Hepatocyte (in vitro differentiated cells): ENCODE results near the gene ADRM1. TPM values are rescaled to one million over a fixed set of nuclear protein-coding genes. Genes with fewer than 3 reads are reported as not detected.

Experiments
- DNase-seq: peaks from one replicate; pipeline ENCODE4 v3.0.0-alpha.2; 2016; ENCODE audit warnings: low spot score
- H2AFZ ChIP-seq: fragments of 200-600 bp; sonication (generic); 2 replicates; pipeline ENCODE4 v1.6.0; 2016; ENCODE audit warnings: antibody characterized with exemption, mild to moderate bottlenecking
- H3K27ac ChIP-seq: fragments of 200-600 bp; sonication (generic); 2 replicates; pipeline ENCODE4 v1.5.1; 2016; ENCODE audit warnings: mild to moderate bottlenecking
- H3K27me3 ChIP-seq: fragments of 200-600 bp; sonication (generic); 2 replicates; pipeline ENCODE4 v1.6.1; 2016
- H3K36me3 ChIP-seq: fragments of 200-600 bp; sonication (generic); replicated peaks from 2 replicates; pipeline ENCODE4 v1.5.1; 2016; ENCODE audit warnings: low read depth; ENCODE audit not compliant: insufficient read depth
- H3K4me1 ChIP-seq: fragments of 200-600 bp; sonication (generic); 2 replicates; pipeline ENCODE4 v1.5.1; 2016; ENCODE audit warnings: mild to moderate bottlenecking, moderate library complexity; ENCODE audit not compliant: insufficient read depth
- H3K4me2 ChIP-seq: fragments of 200-600 bp; sonication (generic); 2 replicates; pipeline ENCODE4 v1.6.0; 2016
- H3K4me3 ChIP-seq: fragments of 200-600 bp; sonication (generic); 2 replicates; pipeline ENCODE4 v1.5.1; 2016; ENCODE audit warnings: mild to moderate bottlenecking
- H3K79me2 ChIP-seq: fragments of 200-600 bp; sonication (generic); 2 replicates; pipeline ENCODE4 v1.6.0; 2017; ENCODE audit warnings: mild to moderate bottlenecking
- H3K9me2 ChIP-seq: fragments of 200-600 bp; sonication (generic); replicated peaks from 2 replicates; pipeline ENCODE4 v1.6.0; 2017; ENCODE audit warnings: mild to moderate bottlenecking; ENCODE audit not compliant: insufficient read depth
- H3K9me3 ChIP-seq: fragments of 200-600 bp; sonication (generic); 2 replicates; pipeline ENCODE4 v1.5.1; 2016; ENCODE audit warnings: low read depth, mild to moderate bottlenecking
- H4K20me1 ChIP-seq: fragments of 200-600 bp; sonication (generic); 2 replicates; pipeline ENCODE4 v1.6.0; 2016; ENCODE audit warnings: mild to moderate bottlenecking; ENCODE audit not compliant: insufficient read depth, poor library complexity, severe bottlenecking
- EZH2 ChIP-seq: fragments of 200-600 bp; sonication (generic); IDR thresholded peaks from 2 replicates; pipeline ENCODE4 v1.6.1; 2016; ENCODE audit warnings: antibody characterized with exemption, mild to moderate bottlenecking, borderline replicate concordance
- EZH2phosphoT487 ChIP-seq: fragments of 200-600 bp; sonication (generic); IDR thresholded peaks from one replicate; pipeline ENCODE4 v1.6.1; 2018; ENCODE audit warnings: antibody characterized with exemption, mild to moderate bottlenecking, low read depth, moderate library complexity; ENCODE audit not compliant: unreplicated experiment, severe bottlenecking
- WGBS: methylation state at CpG from one replicate; pipeline ENCODE4 v1.1.6; 2016; ENCODE audit warnings: low lambda C conversion rate; ENCODE audit errors: missing lambda C conversion rate; 5-methylcytosine and 5-hydroxymethylcytosine counted together
- polyA plus RNA-seq: library from polyadenylated mRNA; unstranded; fragments of >200 nt; fragmentation: Nextera tagmentation; extraction: Ambion mirVana; gene quantifications from 2 replicates; pipeline ENCODE4 v1.2.1, GENCODE V29; 2016
- total RNA-seq: library from RNA; depleted of rRNA; stranded (reverse); fragments of >200 nt; gene quantifications from 2 replicates; pipeline ENCODE4 v1.2.3, GENCODE V29; 2014
- TF ChIP-seq, protein P1 (sequence below): fragments of 200-600 bp; sonication (generic); IDR thresholded peaks from 2 replicates; pipeline ENCODE4 v1.5.1; 2016; ENCODE audit warnings: antibody characterized with exemption, mild to moderate bottlenecking; ENCODE audit not compliant: poor library complexity

ADRM1 gene
- total and polyA plus RNA-seq, 2 experiments from 2014 or later = 103 to 144 TPM

DNA sequence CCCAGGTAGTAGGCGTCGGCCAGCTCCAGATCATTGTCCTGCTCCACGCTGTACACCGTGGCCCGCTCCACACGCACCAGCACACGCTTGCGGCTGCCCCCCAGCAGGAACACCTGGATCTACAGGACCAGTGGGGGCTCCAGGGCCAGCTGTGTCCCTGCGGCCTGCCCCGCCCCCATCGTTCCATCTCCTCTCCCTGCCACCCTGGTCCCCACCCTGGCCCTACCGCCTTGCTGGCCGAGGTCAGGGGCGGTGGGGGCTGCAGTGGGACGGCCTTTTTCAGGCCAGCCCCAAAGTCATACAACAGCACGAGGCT is 9.8 kb downstream of the ADRM1 start:
- no peaks in the 10 kb centered on the region for H3K4me1 ChIP-seq
- H3K9me2 ChIP-seq = no peaks in the 10 kb centered on the region
- no peaks in the 10 kb centered on the region for H3K79me2 ChIP-seq
- no peak overlapping the region for H2AFZ ChIP-seq
- no peak overlapping the region for H3K4me3 ChIP-seq
- no peak for DNase-seq
- H3K27me3 ChIP-seq = no peaks in the 10 kb centered on the region
- no peaks in the 10 kb centered on the region for H3K36me3 ChIP-seq
- no peak overlapping the region for H3K4me2 ChIP-seq
- no peak for TF ChIP-seq EZH2
- WGBS = 98% methylated on average over 15 of the region's 16 CpGs
- no peaks in the 10 kb centered on the region for H3K9me3 ChIP-seq
- H3K27ac ChIP-seq = no peak overlapping the region
- no peaks in the 10 kb centered on the region for H4K20me1 ChIP-seq

DNA sequence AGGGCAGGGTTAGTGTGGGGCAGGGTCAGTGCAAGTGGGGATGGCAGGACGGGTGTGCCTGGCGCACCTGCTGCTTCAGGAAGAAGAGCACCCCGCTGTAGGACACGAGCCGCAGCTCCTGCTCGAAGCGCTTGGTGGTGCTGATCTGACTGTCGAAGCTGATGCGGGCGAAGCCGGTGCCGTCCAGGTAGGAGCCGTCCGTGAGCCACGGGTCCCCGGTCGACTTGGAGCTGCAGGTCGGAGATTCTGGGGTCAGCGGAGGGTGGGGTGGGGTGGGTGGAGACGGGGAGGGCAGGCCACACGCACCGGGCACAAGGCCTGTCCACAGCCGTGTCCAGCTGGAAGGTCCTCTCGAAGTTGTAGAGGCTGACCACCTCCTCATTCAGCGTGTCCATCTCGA is 10.2 kb downstream of the ADRM1 start:
- TF ChIP-seq, protein P1, sequence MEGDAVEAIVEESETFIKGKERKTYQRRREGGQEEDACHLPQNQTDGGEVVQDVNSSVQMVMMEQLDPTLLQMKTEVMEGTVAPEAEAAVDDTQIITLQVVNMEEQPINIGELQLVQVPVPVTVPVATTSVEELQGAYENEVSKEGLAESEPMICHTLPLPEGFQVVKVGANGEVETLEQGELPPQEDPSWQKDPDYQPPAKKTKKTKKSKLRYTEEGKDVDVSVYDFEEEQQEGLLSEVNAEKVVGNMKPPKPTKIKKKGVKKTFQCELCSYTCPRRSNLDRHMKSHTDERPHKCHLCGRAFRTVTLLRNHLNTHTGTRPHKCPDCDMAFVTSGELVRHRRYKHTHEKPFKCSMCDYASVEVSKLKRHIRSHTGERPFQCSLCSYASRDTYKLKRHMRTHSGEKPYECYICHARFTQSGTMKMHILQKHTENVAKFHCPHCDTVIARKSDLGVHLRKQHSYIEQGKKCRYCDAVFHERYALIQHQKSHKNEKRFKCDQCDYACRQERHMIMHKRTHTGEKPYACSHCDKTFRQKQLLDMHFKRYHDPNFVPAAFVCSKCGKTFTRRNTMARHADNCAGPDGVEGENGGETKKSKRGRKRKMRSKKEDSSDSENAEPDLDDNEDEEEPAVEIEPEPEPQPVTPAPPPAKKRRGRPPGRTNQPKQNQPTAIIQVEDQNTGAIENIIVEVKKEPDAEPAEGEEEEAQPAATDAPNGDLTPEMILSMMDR = no peak
- TF ChIP-seq EZH2 = no peak
- Histone ChIP-seq H3K4me2 (no peak overlapping the region), H3K27me3 (no peaks in the 10 kb centered on the region), H3K36me3 (no peaks in the 10 kb centered on the region), H3K27ac (no peak overlapping the region), H3K4me1 (no peaks in the 10 kb centered on the region), H3K4me3 (no peak overlapping the region), H2AFZ (no peak overlapping the region), H3K79me2 (no peaks in the 10 kb centered on the region), H3K9me3 (no peaks in the 10 kb centered on the region), H3K9me2 (no peaks in the 10 kb centered on the region), H4K20me1 (no peaks in the 10 kb centered on the region)
- 97% methylated on average over 10 of the region's 26 CpGs for WGBS
- no peak for DNase-seq

DNA sequence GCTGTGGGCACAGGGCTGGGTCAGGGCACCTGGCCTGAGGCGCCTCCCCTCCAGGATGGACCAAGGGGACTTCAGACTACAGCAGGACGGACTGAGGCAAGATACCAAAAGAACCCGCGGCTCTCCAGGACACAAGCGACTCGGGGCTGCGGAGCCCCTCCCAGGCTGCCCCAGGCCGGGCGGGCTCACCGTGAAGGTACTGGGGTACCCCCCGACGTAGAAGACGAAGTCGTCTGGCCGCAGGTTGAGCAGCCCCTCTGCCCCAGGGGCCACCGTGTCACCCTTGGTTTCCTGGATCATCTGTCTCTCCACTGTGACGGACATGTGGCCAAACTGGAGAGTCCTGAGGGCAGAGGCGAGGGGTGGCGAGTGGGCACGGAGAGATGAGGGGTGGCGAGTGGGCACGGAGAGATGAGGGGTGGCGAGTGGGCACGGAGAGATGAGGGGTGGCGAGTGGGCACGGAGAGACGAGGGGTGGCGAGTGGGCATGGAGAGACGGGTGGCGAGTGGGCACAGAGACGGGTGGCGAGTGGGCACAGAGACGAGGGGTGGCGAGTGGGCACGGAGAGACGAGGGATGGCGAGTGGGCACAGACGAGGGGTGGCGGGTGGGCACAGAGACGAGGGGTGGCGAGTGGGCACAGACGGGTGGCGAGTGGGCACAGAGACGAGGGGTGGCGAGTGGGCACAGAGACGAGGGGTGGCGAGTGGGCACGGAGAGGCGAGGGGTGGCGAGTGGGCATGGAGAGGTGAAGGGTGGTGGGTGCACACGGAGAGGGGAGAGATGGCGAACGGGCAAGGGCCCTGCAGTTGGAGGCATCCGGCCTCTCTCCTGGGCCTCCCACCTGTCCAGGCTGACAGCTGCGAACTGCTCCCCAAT is 10.9 kb downstream of the ADRM1 start:
- Histone ChIP-seq H3K4me3 (no peak overlapping the region), H3K9me2 (no peaks in the 10 kb centered on the region), H3K79me2 (no peaks in the 10 kb centered on the region), H4K20me1 (no peaks in the 10 kb centered on the region), H3K27me3 (no peaks in the 10 kb centered on the region), H2AFZ (no peak overlapping the region), H3K36me3 (no peaks in the 10 kb centered on the region), H3K4me2 (no peak overlapping the region), H3K9me3 (no peaks in the 10 kb centered on the region), H3K27ac (no peak overlapping the region), H3K4me1 (no peaks in the 10 kb centered on the region)
- no peak for DNase-seq
- 99% methylated on average over 29 of the region's 55 CpGs for WGBS
- TF ChIP-seq EZH2 = no peak
- TF ChIP-seq EZH2phosphoT487 = no peak
- TF ChIP-seq, protein P1 = no peak

DNA sequence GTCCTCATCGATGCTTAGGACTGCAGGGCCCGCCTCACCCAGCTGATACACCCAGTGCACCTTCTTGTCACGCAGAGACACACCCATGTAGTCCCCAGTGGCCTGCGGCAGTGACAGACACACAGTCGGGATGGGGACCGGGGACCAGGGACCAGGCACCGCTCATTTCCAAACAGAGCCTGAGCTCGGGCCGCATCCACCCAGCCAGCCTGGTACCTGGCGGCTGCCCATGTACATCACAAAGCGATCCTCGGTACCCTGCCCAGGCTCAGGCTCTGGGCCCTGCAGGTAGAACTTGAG is 11.5 kb downstream of the ADRM1 start:
- H3K79me2 ChIP-seq = no peaks in the 10 kb centered on the region
- H4K20me1 ChIP-seq = no peaks in the 10 kb centered on the region
- TF ChIP-seq EZH2 (no peak), EZH2phosphoT487 (no peak)
- TF ChIP-seq, protein P1 = no peak
- WGBS = 97% methylated on average over 12 of the region's 12 CpGs
- H3K4me1 ChIP-seq = no peaks in the 10 kb centered on the region
- H3K4me3 ChIP-seq = no peak overlapping the region
- H3K27ac ChIP-seq = no peak overlapping the region
- H3K36me3 ChIP-seq = no peaks in the 10 kb centered on the region
- no peaks in the 10 kb centered on the region for H3K27me3 ChIP-seq
- no peaks in the 10 kb centered on the region for H3K9me3 ChIP-seq
- H3K9me2 ChIP-seq = no peaks in the 10 kb centered on the region
- H3K4me2 ChIP-seq = no peak overlapping the region
- DNase-seq = no peak
- H2AFZ ChIP-seq = no peak overlapping the region
